ENCODE measurements around the gene MAZ.
A peak's percentile ranks its signal among the peaks of the same experiment; 100 is the strongest.

Gene MAZ

DNA sequence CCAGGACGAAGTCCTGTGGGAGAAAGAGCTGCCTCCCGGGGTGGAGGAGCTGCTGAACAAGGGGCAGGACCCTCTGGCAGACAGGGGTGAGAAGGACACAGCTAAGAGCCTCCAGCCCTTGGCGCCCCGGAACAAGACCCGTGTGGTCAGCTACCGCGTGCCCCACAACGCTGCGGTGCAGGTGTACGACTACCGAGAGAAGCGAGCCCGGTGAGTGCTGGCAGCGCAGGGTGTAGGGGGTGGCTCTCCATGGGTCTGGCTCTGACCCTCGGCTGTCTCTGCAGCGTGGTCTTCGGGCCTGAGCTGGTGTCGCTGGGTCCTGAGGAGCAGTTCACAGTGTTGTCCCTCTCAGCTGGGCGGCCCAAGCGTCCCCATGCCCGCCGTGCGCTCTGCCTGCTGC is 35.3 kb downstream of the MAZ start:
- no peak overlapping the region for H3K9ac ChIP-seq
- H3K27me3 ChIP-seq, result no peaks in the 10 kb centered on the region
- H3K4me2 ChIP-seq, result no peak overlapping the region
- no peak for TF ChIP-seq Cebpa-rat (IDR thresholded peaks at IDR 0.05)
- no peaks in the 10 kb centered on the region for H3K9me3 ChIP-seq (replicated peaks in 1 of 11)
- H4K20me1 ChIP-seq, result peaks cover 0 to 29% (median 0%) of the 10 kb centered on the region in 11 experiments; a peak in 7 of 22 replicates
- H3K4me1 ChIP-seq, result no peaks in the 10 kb centered on the region; a peak in 1 of 20 replicates
- no peak overlapping the region for H3K4me3 ChIP-seq
- no peak overlapping the region for H3K27ac ChIP-seq
- peaks cover 0 to 97% (median 4%) of the 10 kb centered on the region in 11 experiments; a peak in 13 of 22 replicates for H3K36me3 ChIP-seq

DNA sequence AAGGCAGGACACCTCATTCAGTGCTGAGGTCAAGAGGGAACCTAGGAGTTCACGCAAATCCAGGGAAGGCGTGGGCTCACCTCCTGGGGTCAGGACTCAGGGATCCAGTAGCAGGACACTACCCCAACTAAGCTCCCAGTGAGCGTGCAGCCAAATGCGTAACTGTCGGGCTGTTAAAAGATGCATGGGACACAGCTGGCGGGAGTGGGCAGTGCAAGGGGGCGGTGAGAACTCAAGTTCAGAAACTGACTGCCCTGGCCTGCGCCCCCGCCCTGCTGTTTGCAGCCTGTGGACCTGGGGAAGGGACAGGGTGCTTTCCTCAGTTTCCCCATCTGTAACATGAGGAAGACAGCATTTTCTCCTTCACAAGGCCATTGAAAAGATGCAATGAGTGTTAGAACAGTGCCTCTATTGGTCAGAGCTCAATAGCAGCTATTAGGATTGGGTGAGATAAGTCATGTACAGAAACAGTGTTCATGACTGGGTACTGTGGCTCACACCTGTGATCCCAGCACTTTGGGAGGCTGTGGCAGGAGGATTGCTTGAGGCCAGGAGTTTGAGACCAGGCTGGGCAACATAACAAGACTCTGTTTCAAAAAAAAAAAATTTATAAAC is 36.5 kb downstream of the MAZ start:
- no peaks in the 10 kb centered on the region for H3K9me3 ChIP-seq (replicated peaks in 1 of 11)
- no peak overlapping the region for H3K4me3 ChIP-seq
- no peak overlapping the region for H3K27ac ChIP-seq
- H3K4me1 ChIP-seq, result no peaks in the 10 kb centered on the region; a peak in 1 of 20 replicates
- peaks cover 0 to 36% (median 0%) of the 10 kb centered on the region in 11 experiments; a peak in 7 of 22 replicates for H4K20me1 ChIP-seq
- peaks cover 0 to 97% (median 8%) of the 10 kb centered on the region in 11 experiments; a peak in 14 of 22 replicates for H3K36me3 ChIP-seq
- no peak for TF ChIP-seq Cebpa-rat (IDR thresholded peaks at IDR 0.05)
- no peaks in the 10 kb centered on the region for H3K27me3 ChIP-seq
- no peak overlapping the region for H3K9ac ChIP-seq
- H3K4me2 ChIP-seq, result no peak overlapping the region

DNA sequence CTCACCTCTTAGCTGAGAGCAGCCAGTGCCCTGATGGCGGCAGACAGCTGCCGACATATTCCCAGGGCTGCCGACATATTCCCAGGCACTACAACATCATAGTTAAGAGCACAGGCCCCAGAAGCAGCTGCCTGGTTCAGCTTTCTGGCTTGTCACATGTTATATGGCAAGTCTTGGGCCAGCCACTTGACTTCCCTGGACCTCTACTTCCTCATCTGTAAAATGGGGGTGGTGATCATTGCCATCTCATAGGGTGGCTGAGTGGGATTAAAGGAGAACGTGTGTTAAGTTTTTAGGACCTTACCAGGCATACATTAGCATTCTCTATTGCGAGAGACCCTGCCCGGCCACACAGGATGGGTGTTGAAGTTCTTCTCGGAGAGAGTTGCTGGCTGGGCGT is 37.6 kb downstream of the MAZ start:
- Histone ChIP-seq H3K27ac (no peak overlapping the region), H3K4me3 (no peak overlapping the region), H3K9ac (no peak overlapping the region), H4K20me1 (peaks cover 0 to 42% (median 0%) of the 10 kb centered on the region in 11 experiments; a peak in 7 of 22 replicates), H3K36me3 (peaks cover 0 to 88% (median 8%) of the 10 kb centered on the region in 11 experiments; a peak in 14 of 22 replicates), H3K9me3 (replicated peaks in 1 of 11) (no peaks in the 10 kb centered on the region), H3K27me3 (no peaks in the 10 kb centered on the region), H3K4me2 (no peak overlapping the region), H3K4me1 (peaks cover 0 to 7% (median 0%) of the 10 kb centered on the region in 10 experiments; a peak in 4 of 20 replicates)
- no peak for TF ChIP-seq Cebpa-rat (IDR thresholded peaks at IDR 0.05)

DNA sequence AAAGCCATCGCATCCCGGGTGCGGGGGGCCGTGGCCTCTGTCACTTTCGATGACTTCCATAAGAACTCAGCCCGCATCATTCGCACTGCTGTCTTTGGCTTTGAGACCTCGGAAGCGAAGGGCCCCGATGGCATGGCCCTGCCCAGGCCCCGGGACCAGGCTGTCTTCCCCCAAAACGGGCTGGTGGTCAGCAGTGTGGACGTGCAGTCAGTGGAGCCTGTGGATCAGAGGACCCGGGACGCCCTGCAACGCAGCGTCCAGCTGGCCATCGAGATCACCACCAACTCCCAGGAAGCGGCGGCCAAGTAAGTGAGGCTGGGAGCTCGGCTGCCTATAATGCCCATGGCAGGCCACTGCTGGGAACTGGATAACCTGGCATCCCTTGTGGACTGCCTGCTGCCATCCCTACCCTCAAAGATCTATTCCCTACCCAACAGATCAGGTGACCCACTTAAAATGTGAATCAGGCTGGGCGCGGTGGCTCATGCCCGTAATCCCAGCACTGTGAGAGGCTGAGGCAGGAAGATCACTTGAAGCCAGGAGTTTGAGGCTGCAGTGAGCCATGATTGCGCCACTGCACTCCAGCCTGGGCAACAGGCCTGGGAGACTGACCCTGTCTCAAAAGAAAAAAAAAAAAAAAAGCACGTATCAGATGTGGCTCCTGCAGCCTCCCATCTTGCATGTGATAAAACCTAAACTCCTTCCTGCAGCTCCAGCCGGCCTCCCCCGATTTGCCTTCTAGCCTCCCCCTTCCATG is 38.4 kb downstream of the MAZ start:
- no peak for TF ChIP-seq Cebpa-rat (IDR thresholded peaks at IDR 0.05)

DNA sequence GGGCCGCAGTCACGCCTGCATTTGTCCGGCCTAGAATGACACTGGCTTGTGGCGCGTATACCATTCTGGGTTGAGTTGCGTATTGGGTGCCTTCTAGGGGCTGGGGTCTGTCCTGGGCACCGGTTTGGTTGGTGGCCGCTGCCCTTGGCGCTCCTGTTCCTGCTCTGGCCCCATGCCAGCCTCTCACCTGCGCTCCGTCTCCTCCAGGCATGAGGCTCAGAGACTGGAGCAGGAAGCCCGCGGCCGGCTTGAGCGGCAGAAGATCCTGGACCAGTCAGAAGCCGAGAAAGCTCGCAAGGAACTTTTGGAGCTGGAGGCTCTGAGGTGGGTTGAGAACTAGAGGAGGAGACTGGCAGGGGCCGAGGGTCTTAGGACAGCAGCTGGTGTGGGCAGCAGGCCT is 39.3 kb downstream of the MAZ start:
- no peak overlapping the region for H3K9ac ChIP-seq
- peaks cover 0 to 37% (median 0%) of the 10 kb centered on the region in 11 experiments; a peak in 6 of 22 replicates for H4K20me1 ChIP-seq
- H3K27me3 ChIP-seq, result no peaks in the 10 kb centered on the region
- peaks cover 0 to 70% (median 8%) of the 10 kb centered on the region in 11 experiments; a peak in 14 of 22 replicates for H3K36me3 ChIP-seq
- H3K4me1 ChIP-seq, result peaks cover 0 to 13% (median 0%) of the 10 kb centered on the region in 10 experiments; a peak in 5 of 20 replicates
- TF ChIP-seq Cebpa-rat (IDR thresholded peaks at IDR 0.05), result no peak
- H3K4me3 ChIP-seq, result no peak overlapping the region
- H3K4me2 ChIP-seq, result no peak overlapping the region
- H3K27ac ChIP-seq, result no peak overlapping the region
- no peaks in the 10 kb centered on the region for H3K9me3 ChIP-seq (replicated peaks in 1 of 11)

More for the DNA sequence above, 38.4 kb downstream of the MAZ start:
- H3K27me3 ChIP-seq, result no peaks in the 10 kb centered on the region
- H3K9me3 ChIP-seq (replicated peaks in 1 of 11), result no peaks in the 10 kb centered on the region
- no peak overlapping the region for H3K4me2 ChIP-seq
- peaks cover 0 to 13% (median 0%) of the 10 kb centered on the region in 10 experiments; a peak in 5 of 20 replicates for H3K4me1 ChIP-seq
- H4K20me1 ChIP-seq, result peaks cover 0 to 46% (median 0%) of the 10 kb centered on the region in 11 experiments; a peak in 6 of 22 replicates
- H3K4me3 ChIP-seq, result no peak overlapping the region
- H3K36me3 ChIP-seq, result peaks cover 0 to 79% (median 8%) of the 10 kb centered on the region in 11 experiments; a peak in 14 of 22 replicates
- no peak overlapping the region for H3K9ac ChIP-seq
- no peak overlapping the region for H3K27ac ChIP-seq

DNA sequence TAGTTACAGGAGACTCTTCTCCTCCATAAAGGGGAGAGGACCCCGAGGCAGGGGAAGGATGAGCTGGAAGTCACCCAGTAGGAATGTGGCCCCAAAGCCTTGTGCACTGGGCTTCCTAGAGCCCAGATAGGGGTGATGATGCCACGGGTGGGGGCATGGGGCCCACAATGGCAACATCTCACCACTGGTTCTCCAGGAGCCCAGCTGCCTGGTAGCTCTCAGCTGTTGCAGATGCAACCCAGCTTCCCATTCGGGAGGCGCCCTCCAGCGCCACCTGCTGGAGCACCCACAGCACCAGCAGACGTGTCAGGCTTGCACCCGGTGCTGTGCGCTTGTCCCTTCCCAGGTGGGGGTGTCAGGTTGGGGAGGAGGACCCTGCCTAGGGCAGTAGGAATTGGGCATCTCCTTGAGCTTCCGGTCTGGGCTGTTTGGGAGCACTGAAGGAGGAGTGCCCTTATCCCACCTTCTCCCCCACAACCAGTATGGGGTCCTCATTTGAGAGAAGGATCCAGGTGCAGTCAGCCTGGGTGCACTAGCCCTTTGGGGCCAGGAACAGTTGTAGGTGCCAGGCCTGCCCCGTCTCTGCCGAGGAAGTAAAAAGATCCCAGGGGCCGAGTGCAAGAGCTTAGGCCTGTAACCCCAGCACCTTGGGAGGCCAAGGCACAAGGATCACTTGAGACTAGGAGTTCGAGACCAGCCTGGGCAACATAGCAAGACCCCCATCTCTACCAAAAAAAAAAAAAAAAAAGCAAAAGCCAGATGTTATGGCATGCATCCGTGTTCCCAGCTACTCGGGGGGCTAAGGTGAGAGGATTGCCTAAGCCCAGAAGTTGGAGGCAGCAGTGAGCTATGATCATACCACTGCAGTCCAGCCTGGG is 42.3 kb downstream of the MAZ start:
- Histone ChIP-seq H3K9ac (no peak overlapping the region), H3K4me3 (no peak overlapping the region), H3K4me1 (peaks cover 0 to 13% (median 8%) of the 10 kb centered on the region in 10 experiments; a peak in 8 of 20 replicates), H3K27me3 (no peaks in the 10 kb centered on the region), H3K9me3 (replicated peaks in 1 of 11) (no peaks in the 10 kb centered on the region), H3K27ac (no peak overlapping the region), H3K36me3 (peaks cover 0 to 47% (median 8%) of the 10 kb centered on the region in 11 experiments; a peak in 14 of 22 replicates), H4K20me1 (peaks cover 0 to 27% (median 0%) of the 10 kb centered on the region in 11 experiments; a peak in 6 of 22 replicates), H3K4me2 (peak overlapping the region in 3 of 11 experiments; percentile 1 to 20 (median 12); a peak in 1 of 22 replicates)
- TF ChIP-seq Cebpa-rat (IDR thresholded peaks at IDR 0.05), result no peak

GRCh38 chr16:29849505-29849904 is 43.2 kb downstream of the MAZ start:
- H3K4me3 ChIP-seq, result no peak overlapping the region
- no peak for TF ChIP-seq Cebpa-rat (IDR thresholded peaks at IDR 0.05)
- H3K9ac ChIP-seq, result no peak overlapping the region
- H3K4me1 ChIP-seq, result peaks cover 0 to 13% (median 8%) of the 10 kb centered on the region in 10 experiments; a peak in 8 of 20 replicates
- H3K27me3 ChIP-seq, result no peaks in the 10 kb centered on the region
- H3K36me3 ChIP-seq, result peaks cover 0 to 38% (median 8%) of the 10 kb centered on the region in 11 experiments; a peak in 14 of 22 replicates
- peaks cover 0 to 27% (median 0%) of the 10 kb centered on the region in 11 experiments; a peak in 6 of 22 replicates for H4K20me1 ChIP-seq
- no peaks in the 10 kb centered on the region for H3K9me3 ChIP-seq (replicated peaks in 1 of 11)
- H3K27ac ChIP-seq, result no peak overlapping the region
- peak overlapping the region in 3 of 11 experiments; percentile 1 to 20 (median 12); a peak in 1 of 22 replicates for H3K4me2 ChIP-seq

- H3K4me1 ChIP-seq, result peaks cover 0 to 17% (median 8%) of the 10 kb centered on the region in 10 experiments; a peak in 11 of 20 replicates
- no peak overlapping the region for H3K27ac ChIP-seq
- no peaks in the 10 kb centered on the region for H3K27me3 ChIP-seq
- H3K9me3 ChIP-seq (replicated peaks in 1 of 11), result no peaks in the 10 kb centered on the region
- no peak overlapping the region for H3K9ac ChIP-seq
- no peak overlapping the region for H3K4me2 ChIP-seq
- peaks cover 0 to 18% (median 0%) of the 10 kb centered on the region in 11 experiments; a peak in 4 of 22 replicates for H4K20me1 ChIP-seq
- TF ChIP-seq Cebpa-rat (IDR thresholded peaks at IDR 0.05), result no peak
- H3K4me3 ChIP-seq, result no peak overlapping the region
- peaks cover 0 to 23% (median 8%) of the 10 kb centered on the region in 11 experiments; a peak in 14 of 22 replicates for H3K36me3 ChIP-seq
These were observed 44.7 kb downstream of the MAZ start for GRCh38 chr16:29850998-29851397.
